Neural progenitor cell (in vitro differentiated cells): ENCODE measurements around the gene MARCKSL1. TPM values are rescaled to one million over a fixed set of nuclear protein-coding genes. Genes with fewer than 3 reads are reported as not detected.

Experiments used
- DNase-seq: peaks from one replicate; pipeline ENCODE4 v3.0.0-alpha.2; 2016; ENCODE audit warnings: low spot score
- H2AFZ ChIP-seq: fragments of 200-600 bp; sonication (generic); replicated peaks from 2 replicates; pipeline ENCODE4 v1.6.1; 2016; ENCODE audit warnings: antibody characterized with exemption
- H3F3A ChIP-seq: fragments of 200-600 bp; sonication (generic); 2 replicates; pipeline ENCODE4 v1.6.1; 2016; ENCODE audit warnings: antibody characterized with exemption, low read depth
- H3K27ac ChIP-seq: fragments of 200-600 bp; sonication (generic); 2 replicates; pipeline ENCODE4 v1.5.1; 2016; ENCODE audit warnings: mild to moderate bottlenecking
- H3K27me3 ChIP-seq: fragments of 200-600 bp; sonication (generic); 2 replicates; pipeline ENCODE4 v1.6.1; 2016; ENCODE audit warnings: mild to moderate bottlenecking, moderate library complexity
- H3K36me3 ChIP-seq: fragments of 200-600 bp; sonication (generic); 2 replicates; pipeline ENCODE4 v1.5.1; 2016
- H3K4me1 ChIP-seq: fragments of 200-600 bp; sonication (generic); 2 replicates; pipeline ENCODE4 v1.6.1; 2016; ENCODE audit warnings: mixed run types
- H3K4me2 ChIP-seq: fragments of 200-600 bp; sonication (generic); 2 replicates; pipeline ENCODE4 v1.6.1; 2016
- H3K4me3 ChIP-seq: fragments of 200-600 bp; sonication (generic); 2 replicates; pipeline ENCODE4 v1.5.1; 2016
- H3K79me2 ChIP-seq: fragments of 200-600 bp; sonication (generic); 2 replicates; pipeline ENCODE4 v1.6.1; 2016; ENCODE audit warnings: low read depth
- H3K9ac ChIP-seq: fragments of 200-600 bp; sonication (generic); 2 replicates; pipeline ENCODE4 v1.6.1; 2016
- H3K9me3 ChIP-seq: fragments of 200-600 bp; sonication (generic); 2 replicates; pipeline ENCODE4 v1.5.1; 2016; ENCODE audit warnings: low read depth
- H4K20me1 ChIP-seq: fragments of 200-600 bp; sonication (generic); 2 replicates; pipeline ENCODE4 v1.6.1; 2016; ENCODE audit warnings: low read depth
- H3K27ac Mint-ChIP-seq: 3 replicates; pipeline ENCODE4 v1.8.0; 2021; ENCODE audit warnings: mixed read lengths
- H3K27me3 Mint-ChIP-seq: 2 replicates; pipeline ENCODE4 v1.8.0; 2022; ENCODE audit warnings: low read depth, mild to moderate bottlenecking, inconsistent platforms, moderate library complexity, mixed read lengths; ENCODE audit not compliant: insufficient read depth
- H3K36me3 Mint-ChIP-seq: 3 replicates; pipeline ENCODE4 v1.8.0; 2021; ENCODE audit warnings: mixed read lengths
- H3K4me1 Mint-ChIP-seq: 3 replicates; pipeline ENCODE4 v1.8.0; 2021; ENCODE audit warnings: mixed read lengths
- H3K4me3 Mint-ChIP-seq: 3 replicates; pipeline ENCODE4 v1.8.0; 2021; ENCODE audit warnings: mild to moderate bottlenecking, moderate library complexity, mixed read lengths
- H3K9me3 Mint-ChIP-seq: 3 replicates; pipeline ENCODE4 v1.8.0; 2020; ENCODE audit warnings: mixed read lengths
- EZH2 ChIP-seq: fragments of 200-600 bp; sonication (generic); IDR thresholded peaks from 2 replicates; pipeline ENCODE4 v1.6.1; 2017; ENCODE audit warnings: antibody characterized with exemption, mild to moderate bottlenecking, moderate library complexity
- EZH2phosphoT487 ChIP-seq: fragments of 200-600 bp; sonication (generic); IDR thresholded peaks from 2 replicates; pipeline ENCODE4 v1.6.1; 2017; ENCODE audit warnings: antibody characterized with exemption
- total RNA-seq: library from RNA; depleted of rRNA; stranded (reverse); fragments of >200 nt; gene quantifications from 2 replicates; pipeline ENCODE4 v1.2.3, GENCODE V29; 2015; ENCODE audit warnings: low replicate concordance
- TF ChIP-seq, protein P1 (sequence below): fragments of 200-600 bp; sonication (generic); IDR thresholded peaks from 2 replicates; pipeline ENCODE4 v1.5.1; 2017; ENCODE audit warnings: antibody characterized with exemption, mild to moderate bottlenecking

The MARCKSL1 gene
- total RNA-seq, 1 donor from 2014 or later: 258 TPM

DNA sequence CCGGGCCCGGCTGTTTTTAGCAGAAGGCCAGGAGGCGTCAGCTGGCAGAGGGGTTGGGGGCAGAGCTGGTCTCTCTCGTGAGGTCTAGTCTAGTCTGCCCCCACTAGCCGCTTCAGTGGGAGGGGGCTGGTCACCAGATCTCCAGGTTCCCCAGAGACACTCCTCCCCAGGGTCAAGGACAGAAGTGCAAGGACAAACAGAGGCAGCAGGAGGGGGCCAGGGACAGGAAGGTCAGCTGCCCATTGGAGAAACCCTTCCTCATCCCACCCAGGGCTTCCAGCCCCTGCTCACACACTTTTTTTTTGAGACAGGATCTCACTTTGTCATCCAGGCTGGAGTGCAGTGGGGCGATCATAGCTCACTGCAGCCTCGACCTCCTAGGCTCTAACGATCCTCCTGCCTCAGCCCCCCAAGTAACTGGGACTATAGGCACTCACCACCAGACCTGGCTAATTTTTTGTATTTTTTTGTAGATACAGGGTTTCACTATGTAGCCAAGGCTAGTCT, 16.3 kb upstream of the MARCKSL1 start:
- H3K79me2 ChIP-seq: no peaks in the 10 kb centered on the region
- peaks cover 19% of the 10 kb centered on the region for H3K27me3 ChIP-seq
- no peaks in the 10 kb centered on the region for H3K36me3 ChIP-seq
- no peak for DNase-seq
- H4K20me1 ChIP-seq: peaks cover 9% of the 10 kb centered on the region
- no peak overlapping the region for H3K27ac ChIP-seq
- peaks cover 19% of the 10 kb centered on the region for H3F3A ChIP-seq
- H3K9me3 ChIP-seq: peaks cover 9% of the 10 kb centered on the region
- peak overlapping the region; percentile 45 for H3K9ac ChIP-seq
- H3K4me2 ChIP-seq: peak overlapping the region; percentile 90
- TF ChIP-seq, protein P1, sequence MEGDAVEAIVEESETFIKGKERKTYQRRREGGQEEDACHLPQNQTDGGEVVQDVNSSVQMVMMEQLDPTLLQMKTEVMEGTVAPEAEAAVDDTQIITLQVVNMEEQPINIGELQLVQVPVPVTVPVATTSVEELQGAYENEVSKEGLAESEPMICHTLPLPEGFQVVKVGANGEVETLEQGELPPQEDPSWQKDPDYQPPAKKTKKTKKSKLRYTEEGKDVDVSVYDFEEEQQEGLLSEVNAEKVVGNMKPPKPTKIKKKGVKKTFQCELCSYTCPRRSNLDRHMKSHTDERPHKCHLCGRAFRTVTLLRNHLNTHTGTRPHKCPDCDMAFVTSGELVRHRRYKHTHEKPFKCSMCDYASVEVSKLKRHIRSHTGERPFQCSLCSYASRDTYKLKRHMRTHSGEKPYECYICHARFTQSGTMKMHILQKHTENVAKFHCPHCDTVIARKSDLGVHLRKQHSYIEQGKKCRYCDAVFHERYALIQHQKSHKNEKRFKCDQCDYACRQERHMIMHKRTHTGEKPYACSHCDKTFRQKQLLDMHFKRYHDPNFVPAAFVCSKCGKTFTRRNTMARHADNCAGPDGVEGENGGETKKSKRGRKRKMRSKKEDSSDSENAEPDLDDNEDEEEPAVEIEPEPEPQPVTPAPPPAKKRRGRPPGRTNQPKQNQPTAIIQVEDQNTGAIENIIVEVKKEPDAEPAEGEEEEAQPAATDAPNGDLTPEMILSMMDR: no peak
- TF ChIP-seq EZH2phosphoT487 (no peak), EZH2 (no peak)
- Mint-ChIP-seq H3K9me3 (peaks cover 4% of the 10 kb centered on the region), H3K4me1 (peaks cover 40% of the 10 kb centered on the region), H3K36me3 (peaks cover 9% of the 10 kb centered on the region), H3K4me3 (peak overlapping the region; percentile 83), H3K27ac (no peak overlapping the region), H3K27me3 (peaks cover 9% of the 10 kb centered on the region)
- H3K4me3 ChIP-seq: peak overlapping the region; percentile 85
- H2AFZ ChIP-seq: peak overlapping the region; percentile 74
- H3K4me1 ChIP-seq: peaks cover 16% of the 10 kb centered on the region

DNA sequence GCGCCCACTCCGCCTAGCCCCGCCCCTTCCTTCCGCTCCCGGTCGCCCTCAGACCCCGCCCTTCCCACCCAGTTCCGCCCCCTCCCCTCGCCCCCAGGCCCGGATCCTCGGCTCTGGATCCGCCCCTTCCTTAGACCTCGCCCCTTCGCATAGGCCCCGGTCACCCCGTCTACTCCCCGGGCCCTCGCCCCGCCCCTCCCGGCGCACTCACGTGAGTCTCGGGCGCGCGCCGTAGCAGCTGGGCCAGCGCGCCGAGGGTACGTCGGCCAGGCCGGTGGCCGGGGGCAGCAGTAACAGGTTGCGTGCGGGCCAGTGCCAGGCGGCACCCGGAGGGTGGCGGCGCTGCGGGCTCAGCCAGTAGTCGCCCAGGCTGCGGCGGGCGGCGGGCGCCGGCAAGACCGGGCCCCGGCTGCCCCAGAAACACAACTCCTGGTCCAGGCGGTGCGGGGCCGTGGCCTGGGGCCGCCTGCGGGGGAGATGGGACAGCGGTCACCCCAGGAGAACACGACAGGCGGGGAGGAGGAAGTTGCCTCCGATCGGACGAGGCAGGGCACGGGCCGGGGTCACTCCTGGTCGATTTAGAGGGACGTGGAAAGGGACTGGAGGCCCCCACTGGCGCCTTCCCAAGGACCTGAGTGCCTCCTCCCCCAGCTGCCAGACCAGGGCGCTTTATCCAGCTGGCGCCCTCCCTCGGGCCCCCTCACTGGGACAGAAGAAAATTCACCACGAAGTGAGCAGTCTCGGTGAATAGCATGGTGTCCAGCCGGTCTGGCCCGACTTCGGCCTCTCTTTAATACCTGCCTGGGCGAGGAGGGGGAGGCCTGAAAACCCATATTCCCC, 15.6 kb upstream of the MARCKSL1 start:
- peaks cover 41% of the 10 kb centered on the region for H3K4me1 Mint-ChIP-seq

GRCh38 chr1:32350785-32351398, 14.9 kb upstream of the MARCKSL1 start:
- H3K27ac ChIP-seq: no peak overlapping the region

More for the DNA sequence above, 15.6 kb upstream of the MARCKSL1 start:
- DNase-seq: peak; percentile 100
- peaks cover 9% of the 10 kb centered on the region for H3K36me3 Mint-ChIP-seq
- Histone ChIP-seq H3K9me3 (peaks cover 9% of the 10 kb centered on the region), H3K36me3 (no peaks in the 10 kb centered on the region), H3K9ac (peak overlapping the region; percentile 45), H3K4me1 (peaks cover 16% of the 10 kb centered on the region), H2AFZ (peak overlapping the region; percentile 95), H3K27me3 (peaks cover 19% of the 10 kb centered on the region), H3K4me3 (peak overlapping the region; percentile 85), H3K79me2 (no peaks in the 10 kb centered on the region), H3K4me2 (peak overlapping the region; percentile 90), H3K27ac (peak overlapping the region; percentile 38), H3F3A (peaks cover 19% of the 10 kb centered on the region), H4K20me1 (peaks cover 9% of the 10 kb centered on the region)
- peak; percentile 46 for TF ChIP-seq EZH2
- TF ChIP-seq, protein P1: no peak
- H3K27ac Mint-ChIP-seq: peak overlapping the region; percentile 91
- H3K27me3 Mint-ChIP-seq: peaks cover 9% of the 10 kb centered on the region
- peak overlapping the region; percentile 90 for H3K4me3 Mint-ChIP-seq
- H3K9me3 Mint-ChIP-seq: peaks cover 4% of the 10 kb centered on the region

More at GRCh38 chr1:32350785-32351398, 14.9 kb upstream of the MARCKSL1 start:
- peaks cover 16% of the 10 kb centered on the region for H3K4me1 ChIP-seq
- peaks cover 9% of the 10 kb centered on the region for H3K36me3 Mint-ChIP-seq
- peak; percentile 87 for DNase-seq
- H4K20me1 ChIP-seq: peaks cover 9% of the 10 kb centered on the region
- H3K4me1 Mint-ChIP-seq: peaks cover 43% of the 10 kb centered on the region
- peak overlapping the region; percentile 90 for H3K4me3 Mint-ChIP-seq
- H3K27me3 ChIP-seq: peaks cover 19% of the 10 kb centered on the region
- H3K4me3 ChIP-seq: peak overlapping the region; percentile 85
- H3K4me2 ChIP-seq: peak overlapping the region; percentile 66
- TF ChIP-seq, protein P1: peak; percentile 82
- TF ChIP-seq EZH2 (no peak), EZH2phosphoT487 (no peak)
- no peak overlapping the region for H3K9ac ChIP-seq
- H3K79me2 ChIP-seq: no peaks in the 10 kb centered on the region
- peaks cover 11% of the 10 kb centered on the region for H3K27me3 Mint-ChIP-seq
- H2AFZ ChIP-seq: peak overlapping the region; percentile 95
- peak overlapping the region; percentile 91 for H3K27ac Mint-ChIP-seq
- no peaks in the 10 kb centered on the region for H3K36me3 ChIP-seq
- peaks cover 19% of the 10 kb centered on the region for H3F3A ChIP-seq
- H3K9me3 ChIP-seq: peaks cover 9% of the 10 kb centered on the region
- peaks cover 4% of the 10 kb centered on the region for H3K9me3 Mint-ChIP-seq
